Esophagus muscularis mucosa (tissue), 3 donors: Measurements from ENCODE around the gene PPP6R3.

ENCODE experiments used
- CTCF ChIP-seq, 3 experiments: fragments of 200-600 bp in 2 of 3; fragments of 450-650 bp in 1 of 3; sonication (generic) in 2 of 3; IDR thresholded peaks; one replicate each; pipeline ENCODE4 v1.5.1; 2017 to 2019; ENCODE audit warnings: antibody characterized with exemption in 3 of 3, mild to moderate bottlenecking in 2 of 3, moderate library complexity in 1 of 3
- POLR2A ChIP-seq: fragments of 450-650 bp; IDR thresholded peaks from one replicate; pipeline ENCODE4 v1.6.1; 2017; ENCODE audit warnings: antibody characterized with exemption, moderate library complexity, mild to moderate bottlenecking, low read depth

GRCh38 chr11:68574308-68574707 lies 113.8 kb downstream of the PPP6R3 start:
- TF ChIP-seq CTCF (IDR thresholded peaks at IDR 0.05) (no peak), POLR2A (no peak)
